Kidney glomerular epithelial cell (primary cell): Measurements from ENCODE around the gene HCN3.
A peak's percentile ranks its signal among the peaks of the same experiment; 100 is the strongest.
"Not testable (repeated sequence)": the region's sequence is repeated elsewhere in the genome, so short reads cannot be mapped to it uniquely, and the experiment has no call there.

ENCODE experiments used
- DNase-seq: peaks from one replicate; lab custom pipeline; 2025; lab: John Stamatoyannopoulos, UW

Gene HCN3

GRCh38 chr1:155284476-155284875, 7.2 kb downstream of the HCN3 start:
- DNase-seq, result no peak

- no peak for DNase-seq
These were observed 7.8 kb downstream of the HCN3 start for GRCh38 chr1:155285063-155285462.

GRCh38 chr1:155285631-155286044, 8.4 kb downstream of the HCN3 start:
- no peak for DNase-seq

GRCh38 chr1:155286544-155286943, 9.3 kb downstream of the HCN3 start:
- DNase-seq, result no peak

GRCh38 chr1:155287987-155288543, 10.8 kb downstream of the HCN3 start:
- no peak for DNase-seq

- not testable (repeated sequence) for DNase-seq
These were observed 13.7 kb downstream of the HCN3 start for GRCh38 chr1:155291006-155291405.

GRCh38 chr1:155293086-155293749, 16.0 kb downstream of the HCN3 start:
- DNase-seq, result no peak

- DNase-seq, result no peak
These were observed 17.4 kb downstream of the HCN3 start for GRCh38 chr1:155294520-155295182.

- DNase-seq, result no peak
These were observed 18.1 kb downstream of the HCN3 start for GRCh38 chr1:155295183-155295941.

GRCh38 chr1:155295942-155296267, 18.6 kb downstream of the HCN3 start:
- DNase-seq, result no peak

- no peak for DNase-seq
These were observed 19.4 kb downstream of the HCN3 start for GRCh38 chr1:155296661-155297060.

GRCh38 chr1:155297384-155297783, 20.1 kb downstream of the HCN3 start:
- DNase-seq, result no peak

- DNase-seq, result no peak
These were observed 22.8 kb downstream of the HCN3 start for GRCh38 chr1:155300024-155300423.

GRCh38 chr1:155300553-155301329, 23.5 kb downstream of the HCN3 start:
- DNase-seq, result no peak

GRCh38 chr1:155301342-155301841, 24.1 kb downstream of the HCN3 start, which contains the start of gene PKLR:
PKLR (minus strand) TSS chr1:155301438; CDS start chr1:155301395, 43 bp downstream.
- DNase-seq, result no peak

GRCh38 chr1:155304558-155305063, 27.3 kb downstream of the HCN3 start:
- peak; percentile 53 for DNase-seq

- no peak for DNase-seq
These were observed 28.7 kb downstream of the HCN3 start for GRCh38 chr1:155305881-155306391.

GRCh38 chr1:155307247-155307740, 30.0 kb downstream of the HCN3 start:
- DNase-seq, result peak; percentile 22

GRCh38 chr1:155308493-155309422, 31.5 kb downstream of the HCN3 start, which contains the start of gene FDPS:
FDPS (plus strand) TSS chr1:155308866; CDS start chr1:155309790, 924 bp downstream.
- peak; percentile 99 for DNase-seq
